Tibial nerve (tissue), 4 donors: ENCODE measurements around the gene HOXB9. TPM values are rescaled to one million over a fixed set of nuclear protein-coding genes. Genes with fewer than 3 reads are reported as not detected.

Experiments used
- DNase-seq, 2 donors: peaks; one replicate each; pipeline ENCODE4 v3.0.0-alpha.2; 2019; ENCODE audit warnings: low spot score in 2 of 2
- H3K27ac ChIP-seq, 4 donors: fragments of 200-600 bp; sonication (generic) in 3 of 4; one replicate each; pipeline ENCODE4 v1.5.1; 2017 to 2019; ENCODE audit warnings: mild to moderate bottlenecking in 1 of 4
- H3K27me3 ChIP-seq, 2 donors: fragments of 200-600 bp; sonication (generic) in 1 of 2; one replicate each; pipeline versions ENCODE4 v1.5.1 to v1.6.0; 2017 to 2019
- H3K36me3 ChIP-seq, 3 donors: fragments of 200-600 bp; sonication (generic); one replicate each; pipeline ENCODE4 v1.5.1; 2018 to 2019
- H3K4me1 ChIP-seq, 4 donors: fragments of 200-600 bp; sonication (generic) in 3 of 4; one replicate each; pipeline ENCODE4 v1.5.1; 2017 to 2019
- H3K4me3 ChIP-seq, 4 donors: fragments of 200-600 bp; sonication (generic) in 3 of 4; one replicate each; pipeline ENCODE4 v1.5.1; 2017 to 2019; ENCODE audit warnings: mild to moderate bottlenecking in 1 of 4, moderate library complexity in 1 of 4
- H3K9me3 ChIP-seq, 4 donors: fragments of 200-600 bp; sonication (generic) in 3 of 4; one replicate each; pipeline ENCODE4 v1.5.1; 2017 to 2019
- CTCF ChIP-seq, 5 experiments: fragments of 200-600 bp in 3 of 5; fragments of 450-650 bp in 2 of 5; sonication (generic) in 3 of 5; IDR thresholded peaks; one replicate each; pipeline ENCODE4 v1.5.1; 2016 to 2019; ENCODE audit warnings: antibody characterized with exemption in 5 of 5, mild to moderate bottlenecking in 3 of 5, moderate library complexity in 2 of 5
- EP300 ChIP-seq, 2 donors: sonication (generic); formaldehyde crosslinking; IDR thresholded peaks; one replicate each; pipeline ENCODE4 v1.6.1; 2017; ENCODE audit warnings: antibody characterized with exemption in 2 of 2, mild to moderate bottlenecking in 1 of 2
- POLR2A ChIP-seq, 2 donors: fragments of 450-650 bp; IDR thresholded peaks; one replicate each; pipeline ENCODE4 v1.6.1; 2017; ENCODE audit warnings: antibody characterized with exemption in 2 of 2, mild to moderate bottlenecking in 2 of 2, moderate library complexity in 2 of 2
- WGBS, 2 donors: methylation state at CpG; one replicate each; pipeline ENCODE4 v1.1.5; 2018; 5-methylcytosine and 5-hydroxymethylcytosine counted together
- total RNA-seq, 4 donors: library from RNA; depleted of rRNA; stranded (reverse); fragments of >200 nt; gene quantifications; one replicate each; pipeline ENCODE4 v1.1.0, GENCODE V29; 2016

Gene HOXB9
- total RNA-seq, 4 donors from 2014 or later = 0.21 to 0.30 TPM; not detected in 2

DNA sequence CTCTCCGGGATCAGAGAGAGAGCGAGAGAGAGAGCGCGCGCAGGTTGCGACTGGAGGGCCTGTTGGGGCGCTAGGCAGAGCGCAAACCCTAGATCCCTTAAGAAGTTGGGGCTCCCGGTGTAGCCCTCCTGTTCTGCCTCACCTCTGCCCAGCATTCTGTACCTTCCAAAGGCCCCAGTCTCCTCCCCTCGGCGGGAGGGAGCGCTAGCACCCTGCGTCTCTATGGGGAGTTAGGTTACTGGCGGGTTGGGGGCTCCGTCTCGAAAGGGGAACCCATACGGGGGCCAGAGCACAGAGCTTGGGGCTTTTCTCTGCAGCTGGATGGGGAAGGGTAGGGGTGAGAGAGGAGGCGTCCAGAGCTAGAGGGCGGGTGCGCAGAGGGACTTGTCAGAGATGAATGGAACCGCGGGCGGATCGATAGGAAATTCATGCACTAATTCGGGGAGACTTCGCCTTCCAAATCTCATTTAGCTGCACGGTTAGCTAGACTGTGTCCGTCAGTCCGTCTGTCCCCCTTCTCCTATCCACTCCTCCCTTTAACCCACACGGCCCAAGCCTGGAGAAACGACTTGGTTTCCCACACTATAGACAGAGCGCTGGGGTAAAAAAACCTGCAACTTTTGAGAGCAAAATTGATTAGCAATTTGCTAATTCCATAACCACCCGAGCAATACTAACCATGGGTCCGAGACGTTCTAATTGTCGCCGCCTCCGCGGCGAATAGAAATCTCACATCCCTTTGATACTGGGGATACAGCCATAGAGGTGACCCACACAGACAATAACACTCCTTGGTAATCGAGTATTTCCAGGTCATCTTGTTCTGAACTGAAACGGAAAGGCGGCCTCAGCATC lies 47.3 kb downstream of the HOXB9 start:
- Histone ChIP-seq H3K27me3 (peaks cover 0 to 97% of the 10 kb centered on the region in 2 donors), H3K36me3 (no peaks in the 10 kb centered on the region), H3K9me3 (no peaks in the 10 kb centered on the region), H3K4me3 (peak overlapping the region; percentile 20 to 58 (median 42)), H3K4me1 (peaks cover 0 to 61% (median 16%) of the 10 kb centered on the region in 4 donors), H3K27ac (peak overlapping the region; percentile 16 to 85 (median 58))
- DNase-seq = no peak
- WGBS, 2 donors = 17% methylated on average over 34 to 43 of the region's 43 CpGs
- TF ChIP-seq POLR2A (IDR thresholded peaks at IDR 0.05) (no peak), CTCF (IDR thresholded peaks at IDR 0.05) (no peak), EP300 (IDR thresholded peaks at IDR 0.05) (no peak)

DNA sequence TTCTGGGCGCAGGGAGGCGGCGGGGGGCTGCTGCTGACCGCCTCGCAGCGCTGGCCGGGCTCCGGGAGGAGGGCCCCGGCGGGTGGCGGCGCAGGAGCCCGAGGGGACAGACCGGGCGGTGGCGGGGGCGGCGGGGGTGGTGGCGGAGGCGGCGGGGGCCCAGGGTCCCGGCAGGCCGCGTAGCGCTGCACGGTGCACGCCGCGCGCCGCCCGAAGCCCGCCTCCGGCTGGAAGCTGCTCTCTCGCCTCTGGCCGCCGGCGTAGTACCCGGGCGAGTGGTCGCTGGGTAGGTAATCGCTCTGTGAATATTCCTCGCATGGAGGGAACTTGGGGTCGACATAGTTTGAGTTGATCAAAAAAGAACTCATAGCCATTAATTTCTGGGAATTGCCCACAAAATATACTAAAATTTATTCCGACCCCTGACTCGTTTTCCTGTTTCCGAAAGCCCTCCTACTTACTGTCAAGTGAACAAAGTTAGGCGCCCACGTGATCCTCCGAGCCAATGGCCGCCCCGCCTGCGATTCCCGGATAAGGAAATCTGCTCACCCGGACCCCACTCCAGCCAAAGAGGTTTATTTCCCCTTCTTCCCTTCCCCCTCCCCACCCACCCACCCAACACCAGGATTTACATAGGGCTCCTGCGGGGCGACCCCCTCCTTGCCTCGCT lies 48.1 kb downstream of the HOXB9 start, which contains the start of gene HOXB4:
TSS of gene HOXB4 (minus strand) at position 405 of the 670 bp plus-strand sequence. CDS start at position 374, 31 bp downstream.
- peaks cover 0 to 89% of the 10 kb centered on the region in 2 donors for H3K27me3 ChIP-seq
- no peaks in the 10 kb centered on the region for H3K9me3 ChIP-seq
- TF ChIP-seq CTCF (IDR thresholded peaks at IDR 0.05) = no peak
- peak in 1 of 2 donors; percentile 56 for TF ChIP-seq EP300 (IDR thresholded peaks at IDR 0.05)
- TF ChIP-seq POLR2A (IDR thresholded peaks at IDR 0.05) = peak in 1 of 2 donors; percentile 32
- no peaks in the 10 kb centered on the region for H3K36me3 ChIP-seq
- H3K4me1 ChIP-seq = peaks cover 0 to 67% (median 16%) of the 10 kb centered on the region in 4 donors
- peak; percentile 37 to 67 for DNase-seq
- WGBS, 2 donors = 0 to 1% methylated on average over 30 to 48 of the region's 58 CpGs
- peak within 1 kb of the TSS; percentile 30 to 58 (median 44) for H3K4me3 ChIP-seq
- peak within 1 kb of the TSS; percentile 43 to 85 (median 81) for H3K27ac ChIP-seq

GRCh38 chr17:48577330-48577945 lies 48.7 kb downstream of the HOXB9 start:
- no peaks in the 10 kb centered on the region for H3K9me3 ChIP-seq
- H3K4me1 ChIP-seq = peaks cover 0 to 67% (median 16%) of the 10 kb centered on the region in 4 donors
- 2 to 3% methylated on average over 15 to 19 of the region's 19 CpGs for WGBS, 2 donors
- no peak for DNase-seq
- H3K27me3 ChIP-seq = peaks cover 0 to 88% of the 10 kb centered on the region in 2 donors
- H3K4me3 ChIP-seq = peak overlapping the region; percentile 30 to 58 (median 44)
- peak overlapping the region; percentile 43 to 85 (median 81) for H3K27ac ChIP-seq
- H3K36me3 ChIP-seq = no peaks in the 10 kb centered on the region
- TF ChIP-seq POLR2A (IDR thresholded peaks at IDR 0.05) = no peak

GRCh38 chr17:48576479-48577309 lies 49.5 kb downstream of the HOXB9 start:
- WGBS, 2 donors = 3 to 5% methylated on average over 30 to 39 of the region's 43 CpGs
- Histone ChIP-seq H3K27me3 (peaks cover 0 to 87% of the 10 kb centered on the region in 2 donors), H3K9me3 (no peaks in the 10 kb centered on the region), H3K4me3 (peak overlapping the region; percentile 30 to 58 (median 44)), H3K36me3 (no peaks in the 10 kb centered on the region), H3K27ac (peak overlapping the region; percentile 43 to 85 (median 81)), H3K4me1 (peaks cover 0 to 65% (median 16%) of the 10 kb centered on the region in 4 donors)
- no peak for DNase-seq
- peak in 1 of 2 donors; percentile 22 for TF ChIP-seq EP300 (IDR thresholded peaks at IDR 0.05)
- no peak for TF ChIP-seq CTCF (IDR thresholded peaks at IDR 0.05)
